HCT116 (cell line): ENCODE measurements around the gene ARL5A. TPM values are rescaled to one million over a fixed set of nuclear protein-coding genes. Genes with fewer than 3 reads are reported as not detected.

Source experiments
- ATAC-seq: fragments of 200-7000 bp; cut with Tn5 transposase; 2 replicates; pipeline ENCODE4 v1.9.1; 2020; ENCODE audit warnings: mild to moderate bottlenecking, moderate library complexity
- BruUV-seq: library from RNA; stranded (reverse); fragments of 400-500 nt; replicated peaks from 2 replicates; lab custom pipeline; 2021; lab: Mats Ljungman, UMichigan
- CTCF ChIA-PET: fragments of 300-600 bp; sonication (Branson Sonifier 250); formaldehyde crosslinking; loops from one replicate; lab custom pipeline; 2021; ENCODE audit warnings: antibody characterized with exemption; lab: Charles Lee
- POLR2A ChIA-PET: fragments of 300-600, 350-600 bp; sonication (Branson Sonifier 250); formaldehyde crosslinking; loops from one replicate; lab custom pipeline; 2021; ENCODE audit warnings: antibody characterized with exemption; lab: Charles Lee
- RAD21 ChIA-PET, 2 experiments: fragments of 300-600 bp; sonication (Branson Sonifier 250); formaldehyde crosslinking; loops; one replicate each; lab custom pipeline; 2023; ENCODE audit warnings: low total read pairs in 2 of 2; ENCODE audit not compliant: uncharacterized antibody in 2 of 2, unreplicated experiment in 2 of 2, low non-redundant PET in 1 of 2; lab: Charles Lee
- DNase-seq: peaks from one replicate; pipeline ENCODE4 v3.0.0-alpha.2; 2010; ENCODE audit warnings: low read depth, low spot score
- H2AFZ ChIP-seq: fragments of 200-600 bp; shearing (Covaris generic), sonication (generic); 2 replicates; pipeline ENCODE4 v1.6.1; 2017; ENCODE audit warnings: low read depth, mixed run types, mixed read lengths, antibody characterized with exemption, low read length; ENCODE audit not compliant: poor library complexity, severe bottlenecking
- H3K27ac ChIP-seq: 2 replicates; pipeline ENCODE4 v1.5.1; 2012; ENCODE audit warnings: low read depth, low read length
- H3K27me3 ChIP-seq: fragments of 200-600 bp; sonication (generic); 2 replicates; pipeline ENCODE4 v1.6.1; 2016; ENCODE audit warnings: mixed run types, low read length, mixed read lengths; ENCODE audit not compliant: insufficient read depth
- H3K36me3 ChIP-seq, 2 experiments: fragments of 200-500 bp in 1 of 2; fragments of 200-600 bp in 1 of 2; sonication (Bioruptor generic) in 1 of 2; sonication (generic) in 1 of 2; 2 replicates each; pipeline versions ENCODE4 v1.5.1 to v1.6.1; 2014 to 2016; ENCODE audit warnings: low read length in 2 of 2, inconsistent platforms in 1 of 2, mixed read lengths in 1 of 2, mixed run types in 1 of 2; ENCODE audit not compliant: insufficient read depth in 2 of 2, control insufficient read depth in 1 of 2
- H3K4me1 ChIP-seq, 2 experiments: fragments of 200-600 bp in 1 of 2; sonication (generic) in 1 of 2; 2 replicates each; pipeline versions ENCODE4 v1.5.1 to v1.6.1; 2012 to 2017; ENCODE audit warnings: low read length in 2 of 2, inconsistent platforms in 1 of 2, mild to moderate bottlenecking in 1 of 2, mixed read lengths in 1 of 2, mixed run types in 1 of 2, moderate library complexity in 1 of 2; ENCODE audit not compliant: insufficient read depth in 2 of 2, control insufficient read depth in 1 of 2
- H3K4me2 ChIP-seq: fragments of 200-600 bp; sonication (generic); 2 replicates; pipeline ENCODE4 v1.6.1; 2017; ENCODE audit warnings: mixed run types, low read length, mixed read lengths
- H3K4me3 ChIP-seq, 2 experiments: fragments of 200-600 bp in 1 of 2; sonication (generic) in 1 of 2; replicated peaks in 1 of 2; 2 replicates each; pipeline ENCODE4 v1.5.1; 2011 to 2016; ENCODE audit warnings: low read length in 2 of 2, control low read depth in 1 of 2, low read depth in 1 of 2, mild to moderate bottlenecking in 1 of 2, mixed read lengths in 1 of 2, mixed run types in 1 of 2
- H3K79me2 ChIP-seq: fragments of 200-600 bp; sonication (generic); 2 replicates; pipeline ENCODE4 v1.6.1; 2017; ENCODE audit warnings: mild to moderate bottlenecking, mixed run types, low read length, moderate library complexity, mixed read lengths; ENCODE audit not compliant: insufficient read depth
- H3K9ac ChIP-seq: fragments of 200-600 bp; sonication (generic); 2 replicates; pipeline ENCODE4 v1.6.1; 2016; ENCODE audit warnings: low read length, mixed read lengths
- H3K9me2 ChIP-seq: fragments of 200-600 bp; sonication (generic), shearing (Covaris generic); 2 replicates; pipeline ENCODE4 v1.6.1; 2017; ENCODE audit warnings: mixed run types, mild to moderate bottlenecking, moderate library complexity; ENCODE audit not compliant: insufficient read depth
- H3K9me3 ChIP-seq, 2 experiments: fragments of 200-500 bp in 1 of 2; fragments of 200-600 bp in 1 of 2; sonication (Bioruptor generic) in 1 of 2; sonication (generic) in 1 of 2; 2 replicates each; pipeline ENCODE4 v1.6.1; 2014 to 2017; ENCODE audit warnings: low read length in 2 of 2, mixed read lengths in 2 of 2, inconsistent platforms in 1 of 2, low read depth in 1 of 2, mild to moderate bottlenecking in 1 of 2, mixed run types in 1 of 2, moderate library complexity in 1 of 2; ENCODE audit not compliant: control insufficient read depth in 1 of 2, insufficient read depth in 1 of 2
- H4K20me1 ChIP-seq: fragments of 200-600 bp; sonication (generic), shearing (Covaris generic); 2 replicates; pipeline ENCODE4 v1.6.1; 2017; ENCODE audit warnings: mixed run types, mild to moderate bottlenecking, moderate library complexity; ENCODE audit not compliant: insufficient read depth
- EGR1 ChIP-seq: IDR thresholded peaks from 2 replicates; pipeline ENCODE4 v1.6.1; 2012; ENCODE audit warnings: low read depth
- ELF1 ChIP-seq: IDR thresholded peaks from 2 replicates; pipeline ENCODE4 v1.6.1; 2012; ENCODE audit warnings: low read depth, borderline replicate concordance
- EZH2phosphoT487 ChIP-seq: fragments of 200-600 bp; IDR thresholded peaks from 2 replicates; pipeline ENCODE4 v1.6.1; 2018; ENCODE audit warnings: antibody characterized with exemption, borderline replicate concordance
- FOSL1 ChIP-seq: IDR thresholded peaks from 2 replicates; pipeline ENCODE4 v1.6.1; 2012; ENCODE audit warnings: low read depth
- SP1 ChIP-seq: IDR thresholded peaks from 2 replicates; pipeline ENCODE4 v1.6.1; 2012; ENCODE audit warnings: low read depth
- SRF ChIP-seq: IDR thresholded peaks from 2 replicates; pipeline ENCODE4 v1.6.1; 2012; ENCODE audit warnings: low read depth
- intact Hi-C: fragments of 100-400 bp; cut with micrococcal nuclease; formaldehyde crosslinking; loops from 2 replicates; pipeline ENCODE4 v1.10.0; 2022
- total RNA-seq: library from RNA; stranded (reverse); gene quantifications from one replicate; pipeline ENCODE4 v1.2.1, GENCODE V29; 2021; ENCODE audit not compliant: unreplicated experiment
- TF ChIP-seq, protein P1 (sequence below), 3 experiments: fragments of 200-600 bp in 1 of 3; sonication (generic) in 1 of 3; IDR thresholded peaks in 2 of 3; conservative IDR thresholded peaks in 1 of 3; 2 replicates each; pipeline ENCODE4 v1.5.1; 2012 to 2017; ENCODE audit warnings: low read depth in 2 of 3, low read length in 2 of 3, antibody characterized with exemption in 1 of 3, borderline replicate concordance in 1 of 3, control low read depth in 1 of 3, mild to moderate bottlenecking in 1 of 3, mixed read lengths in 1 of 3, mixed run types in 1 of 3, moderate library complexity in 1 of 3; ENCODE audit not compliant: insufficient read depth in 1 of 3
- TF ChIP-seq, protein P2 (sequence below): IDR thresholded peaks from 2 replicates; pipeline ENCODE4 v1.6.1; 2012
- TF ChIP-seq, protein P3 (sequence below): IDR thresholded peaks from 2 replicates; pipeline ENCODE4 v1.6.1; 2011; ENCODE audit warnings: mild to moderate bottlenecking, low read length, moderate library complexity; ENCODE audit not compliant: insufficient replicate concordance; ENCODE audit errors: extremely low read depth

ARL5A gene
- total RNA-seq, 1 experiment from 2014 or later: 74.4 TPM

DNA sequence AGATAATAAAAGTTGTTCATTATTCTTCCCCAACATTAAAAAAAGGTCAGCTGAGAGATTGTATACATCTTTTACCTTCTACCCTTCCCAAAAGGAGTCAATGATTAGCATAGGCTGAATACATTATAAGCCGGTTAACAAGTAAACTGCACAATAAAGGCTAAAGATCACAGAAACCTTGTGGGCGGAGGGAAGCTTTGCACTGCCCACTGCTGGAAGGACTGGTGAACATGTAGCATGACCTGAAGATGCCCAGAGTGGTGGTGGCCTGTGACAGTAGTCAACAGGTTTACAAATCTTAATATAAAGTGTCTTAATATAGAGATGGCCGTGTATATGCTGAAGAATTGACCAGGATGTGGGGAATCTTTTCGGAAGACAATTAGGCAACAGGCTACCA lies 35.6 kb downstream of the ARL5A start:
- intact Hi-C loops: no loop called here
- ATAC-seq (no peak), DNase-seq (no peak)
- Histone ChIP-seq H3K4me1 (peaks cover 13 to 37% of the 10 kb centered on the region in 2 experiments), H2AFZ (no peak overlapping the region), H3K9ac (no peak overlapping the region), H3K27ac (no peak overlapping the region), H3K9me2 (no peaks in the 10 kb centered on the region), H3K27me3 (no peaks in the 10 kb centered on the region), H3K79me2 (no peaks in the 10 kb centered on the region), H3K36me3 (no peaks in the 10 kb centered on the region), H3K4me2 (no peak overlapping the region), H4K20me1 (peaks cover 4% of the 10 kb centered on the region; the same call in 1 of the 2 replicates), H3K9me3 (no peaks in the 10 kb centered on the region), H3K4me3 (no peak overlapping the region)
- no TSS peak for BruUV-seq
- ChIA-PET CTCF (interaction anchor here (0.6 kb wide), 1 partner anchor 15 kb away, joined by 3 read pairs; no protein-coding TSS in a partner anchor), RAD21 (no interaction called here), POLR2A (no interaction called here)
- TF ChIP-seq, protein P1, sequence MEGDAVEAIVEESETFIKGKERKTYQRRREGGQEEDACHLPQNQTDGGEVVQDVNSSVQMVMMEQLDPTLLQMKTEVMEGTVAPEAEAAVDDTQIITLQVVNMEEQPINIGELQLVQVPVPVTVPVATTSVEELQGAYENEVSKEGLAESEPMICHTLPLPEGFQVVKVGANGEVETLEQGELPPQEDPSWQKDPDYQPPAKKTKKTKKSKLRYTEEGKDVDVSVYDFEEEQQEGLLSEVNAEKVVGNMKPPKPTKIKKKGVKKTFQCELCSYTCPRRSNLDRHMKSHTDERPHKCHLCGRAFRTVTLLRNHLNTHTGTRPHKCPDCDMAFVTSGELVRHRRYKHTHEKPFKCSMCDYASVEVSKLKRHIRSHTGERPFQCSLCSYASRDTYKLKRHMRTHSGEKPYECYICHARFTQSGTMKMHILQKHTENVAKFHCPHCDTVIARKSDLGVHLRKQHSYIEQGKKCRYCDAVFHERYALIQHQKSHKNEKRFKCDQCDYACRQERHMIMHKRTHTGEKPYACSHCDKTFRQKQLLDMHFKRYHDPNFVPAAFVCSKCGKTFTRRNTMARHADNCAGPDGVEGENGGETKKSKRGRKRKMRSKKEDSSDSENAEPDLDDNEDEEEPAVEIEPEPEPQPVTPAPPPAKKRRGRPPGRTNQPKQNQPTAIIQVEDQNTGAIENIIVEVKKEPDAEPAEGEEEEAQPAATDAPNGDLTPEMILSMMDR (IDR thresholded peaks at IDR 0.05 in 2 of 3, conservative IDR thresholded peaks at IDR 0.05 in 1 of 3; ENCODE audit: borderline replicate concordance in 1 of 3, insufficient read depth in 1 of 3, low read depth in 2 of 3, low read length in 2 of 3): peak in 2 of 3 experiments; percentile 26 to 44; a peak in 3 of 6 replicates
- TF ChIP-seq, protein P2, sequence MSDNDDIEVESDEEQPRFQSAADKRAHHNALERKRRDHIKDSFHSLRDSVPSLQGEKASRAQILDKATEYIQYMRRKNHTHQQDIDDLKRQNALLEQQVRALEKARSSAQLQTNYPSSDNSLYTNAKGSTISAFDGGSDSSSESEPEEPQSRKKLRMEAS: no peak

DNA sequence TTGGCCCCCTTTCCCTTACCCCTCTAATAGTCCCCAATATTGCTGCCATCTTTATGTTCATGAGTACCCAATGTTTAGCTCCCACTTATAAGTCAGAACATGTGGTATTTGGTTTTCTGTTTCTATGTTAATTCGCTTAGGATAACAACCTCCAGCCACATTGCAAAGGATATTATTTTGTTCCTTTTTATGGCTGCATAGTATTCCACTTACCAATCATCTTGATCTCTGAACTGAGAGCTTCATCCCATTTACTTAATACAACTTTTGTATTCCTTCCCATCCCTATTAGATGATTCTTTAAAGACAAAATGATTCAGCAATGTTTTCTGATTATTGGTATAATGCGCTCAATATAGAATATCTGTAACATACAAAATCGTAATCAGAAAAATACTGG lies 36.7 kb downstream of the ARL5A start:
- Histone ChIP-seq H3K79me2 (no peaks in the 10 kb centered on the region), H3K27ac (no peak overlapping the region), H3K4me3 (no peak overlapping the region), H3K9ac (no peak overlapping the region), H3K27me3 (no peaks in the 10 kb centered on the region), H4K20me1 (peaks cover 4% of the 10 kb centered on the region; the same call in 1 of the 2 replicates), H3K4me2 (no peak overlapping the region), H3K4me1 (peaks cover 13 to 29% of the 10 kb centered on the region in 2 experiments), H2AFZ (no peak overlapping the region), H3K9me3 (no peaks in the 10 kb centered on the region), H3K9me2 (no peaks in the 10 kb centered on the region), H3K36me3 (no peaks in the 10 kb centered on the region)
- ChIA-PET CTCF (no interaction called here), POLR2A (no interaction called here), RAD21 (no interaction called here)
- intact Hi-C loops: no loop called here
- DNase-seq (no peak), ATAC-seq (no peak)
- no TSS peak for BruUV-seq
- TF ChIP-seq, protein P3, sequence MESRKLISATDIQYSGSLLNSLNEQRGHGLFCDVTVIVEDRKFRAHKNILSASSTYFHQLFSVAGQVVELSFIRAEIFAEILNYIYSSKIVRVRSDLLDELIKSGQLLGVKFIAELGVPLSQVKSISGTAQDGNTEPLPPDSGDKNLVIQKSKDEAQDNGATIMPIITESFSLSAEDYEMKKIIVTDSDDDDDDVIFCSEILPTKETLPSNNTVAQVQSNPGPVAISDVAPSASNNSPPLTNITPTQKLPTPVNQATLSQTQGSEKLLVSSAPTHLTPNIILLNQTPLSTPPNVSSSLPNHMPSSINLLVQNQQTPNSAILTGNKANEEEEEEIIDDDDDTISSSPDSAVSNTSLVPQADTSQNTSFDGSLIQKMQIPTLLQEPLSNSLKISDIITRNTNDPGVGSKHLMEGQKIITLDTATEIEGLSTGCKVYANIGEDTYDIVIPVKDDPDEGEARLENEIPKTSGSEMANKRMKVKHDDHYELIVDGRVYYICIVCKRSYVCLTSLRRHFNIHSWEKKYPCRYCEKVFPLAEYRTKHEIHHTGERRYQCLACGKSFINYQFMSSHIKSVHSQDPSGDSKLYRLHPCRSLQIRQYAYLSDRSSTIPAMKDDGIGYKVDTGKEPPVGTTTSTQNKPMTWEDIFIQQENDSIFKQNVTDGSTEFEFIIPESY: no peak
- TF ChIP-seq SP1: no peak
- TF ChIP-seq FOSL1: no peak
- TF ChIP-seq ELF1: no peak
- no peak for TF ChIP-seq SRF
- TF ChIP-seq EGR1: no peak
- no peak for TF ChIP-seq EZH2phosphoT487
- TF ChIP-seq, protein P1 (IDR thresholded peaks at IDR 0.05 in 2 of 3, conservative IDR thresholded peaks at IDR 0.05 in 1 of 3; ENCODE audit: borderline replicate concordance in 1 of 3, insufficient read depth in 1 of 3, low read depth in 2 of 3, low read length in 2 of 3): no peak
